IMR-90 (cell line): ENCODE measurements around the gene CLK2. TPM values are rescaled to one million over a fixed set of nuclear protein-coding genes. Genes with fewer than 3 reads are reported as not detected.

Source experiments
- ATAC-seq: fragments of 200-7000 bp; cut with Tn5 transposase; 2 replicates; pipeline ENCODE4 v1.9.1; 2020; ENCODE audit warnings: low read depth, mild to moderate bottlenecking, moderate library complexity
- BruUV-seq: library from RNA; stranded (reverse); fragments of 400-500 nt; replicated peaks from 2 replicates; lab custom pipeline; 2021; lab: Mats Ljungman, UMichigan
- CTCF ChIA-PET: fragments of 300-600 bp; formaldehyde crosslinking; extraction: SDS; loops from one replicate; lab custom pipeline; 2021; ENCODE audit warnings: antibody characterized with exemption; lab: Yijun Ruan, JAX
- POLR2A ChIA-PET: fragments of 300-600 bp; sonication (Branson Sonifier 250); formaldehyde crosslinking; loops from one replicate; lab custom pipeline; 2022; ENCODE audit warnings: antibody characterized with exemption; ENCODE audit not compliant: unreplicated experiment; lab: Charles Lee
- DNase-seq: peaks from one replicate; pipeline ENCODE4 v3.0.0; 2013
- H2AFZ ChIP-seq: replicated peaks from 2 replicates; pipeline ENCODE3; 2013; ENCODE audit warnings: low read length, mild to moderate bottlenecking; ENCODE audit not compliant: poor library complexity
- H2AK5ac ChIP-seq: 2 replicates; pipeline ENCODE4 v1.6.1; 2013; ENCODE audit warnings: low read depth, low read length, inconsistent platforms
- H2AK9ac ChIP-seq: replicated peaks from 2 replicates; pipeline ENCODE3; 2013; ENCODE audit warnings: mild to moderate bottlenecking, low read depth, low read length, moderate library complexity; ENCODE audit not compliant: poor library complexity
- H2BK120ac ChIP-seq: 2 replicates; pipeline ENCODE4 v1.6.1; 2013; ENCODE audit warnings: low read depth, low read length, inconsistent platforms
- H2BK15ac ChIP-seq: 3 replicates; pipeline ENCODE4 v1.6.1; 2013; ENCODE audit warnings: low read depth, low read length, inconsistent platforms
- H2BK20ac ChIP-seq: 2 replicates; pipeline ENCODE4 v1.6.1; 2013; ENCODE audit warnings: low read depth, mild to moderate bottlenecking, inconsistent platforms, low read length, moderate library complexity
- H2BK5ac ChIP-seq: 2 replicates; pipeline ENCODE4 v1.6.1; 2013; ENCODE audit warnings: mild to moderate bottlenecking, low read depth, low read length, inconsistent platforms; ENCODE audit not compliant: poor library complexity, severe bottlenecking
- H3K14ac ChIP-seq: replicated peaks from 2 replicates; pipeline ENCODE4 v1.6.1; 2013; ENCODE audit warnings: low read depth, low read length, inconsistent platforms
- H3K18ac ChIP-seq: 2 replicates; pipeline ENCODE4 v1.6.1; 2013; ENCODE audit warnings: low read depth, low read length, control low read depth
- H3K23ac ChIP-seq: 2 replicates; pipeline ENCODE4 v1.6.1; 2013; ENCODE audit warnings: low read depth, low read length, inconsistent platforms
- H3K27ac ChIP-seq: 2 replicates; pipeline ENCODE4 v1.5.1; 2013; ENCODE audit warnings: mild to moderate bottlenecking, control low read depth, low read length; ENCODE audit not compliant: insufficient read depth
- H3K27me3 ChIP-seq: 2 replicates; pipeline ENCODE4 v1.6.1; 2013; ENCODE audit warnings: low read length; ENCODE audit not compliant: control insufficient read depth, insufficient read depth
- H3K36me3 ChIP-seq: 2 replicates; pipeline ENCODE4 v1.6.1; 2013; ENCODE audit warnings: low read length, mixed read lengths; ENCODE audit not compliant: control insufficient read depth, insufficient read depth
- H3K4ac ChIP-seq: 2 replicates; pipeline ENCODE4 v1.6.1; 2013; ENCODE audit warnings: low read depth, low read length, inconsistent platforms
- H3K4me1 ChIP-seq: 2 replicates; pipeline ENCODE4 v1.6.1; 2013; ENCODE audit warnings: low read length, mixed read lengths; ENCODE audit not compliant: control insufficient read depth, insufficient read depth
- H3K4me2 ChIP-seq: 2 replicates; pipeline ENCODE4 v1.6.1; 2013; ENCODE audit warnings: low read depth, mild to moderate bottlenecking, control low read depth, low read length, moderate library complexity
- H3K4me3 ChIP-seq: 2 replicates; pipeline ENCODE4 v1.5.1; 2013; ENCODE audit warnings: low read depth, mild to moderate bottlenecking, control low read depth, low read length, moderate library complexity; ENCODE audit not compliant: insufficient read depth
- H3K56ac ChIP-seq: 2 replicates; pipeline ENCODE4 v1.6.1; 2013; ENCODE audit warnings: low read length, inconsistent platforms; ENCODE audit not compliant: insufficient read depth; ENCODE audit errors: extremely low read depth
- H3K79me1 ChIP-seq, 2 experiments: 2 replicates each; pipeline ENCODE4 v1.6.1; 2013; ENCODE audit warnings: low read length in 2 of 2, inconsistent platforms in 1 of 2, low read depth in 1 of 2
- H3K9ac ChIP-seq: 2 replicates; pipeline ENCODE4 v1.6.1; 2013; ENCODE audit warnings: low read depth, low read length, control low read depth
- H3K9me1 ChIP-seq: 2 replicates; pipeline ENCODE4 v1.6.1; 2013; ENCODE audit warnings: low read length, inconsistent platforms; ENCODE audit not compliant: insufficient read depth
- H3K9me3 ChIP-seq: 2 replicates; pipeline ENCODE4 v1.6.1; 2013; ENCODE audit warnings: low read length; ENCODE audit not compliant: control insufficient read depth, insufficient read depth
- H4K20me1 ChIP-seq: 2 replicates; pipeline ENCODE4 v1.6.1; 2013; ENCODE audit warnings: low read length, inconsistent platforms; ENCODE audit not compliant: insufficient read depth
- H4K5ac ChIP-seq: 2 replicates; pipeline ENCODE4 v1.6.1; 2013; ENCODE audit warnings: mild to moderate bottlenecking, low read depth, low read length, control low read depth
- H4K8ac ChIP-seq, 2 experiments: 2 replicates each; pipeline ENCODE4 v1.6.1; 2013; ENCODE audit warnings: low read depth in 2 of 2, low read length in 2 of 2, control low read depth in 1 of 2, inconsistent platforms in 1 of 2
- H4K91ac ChIP-seq: 2 replicates; pipeline ENCODE4 v1.6.1; 2013; ENCODE audit warnings: low read depth, low read length, inconsistent platforms; ENCODE audit not compliant: insufficient read depth
- BHLHE40 ChIP-seq: fragments of 150-350 bp; IDR thresholded peaks from 2 replicates; pipeline ENCODE4 v1.6.1; 2016; ENCODE audit warnings: mild to moderate bottlenecking, low read depth, low read length
- CEBPB ChIP-seq: IDR thresholded peaks from 2 replicates; pipeline ENCODE4 v1.6.1; 2012; ENCODE audit warnings: low read depth, low read length, improper control_type of control experiment
- CHD1 ChIP-seq: IDR thresholded peaks from 2 replicates; pipeline ENCODE4 v1.6.1; 2012; ENCODE audit warnings: low read depth, low read length, improper control_type of control experiment
- FOS ChIP-seq: fragments of 150-350 bp; IDR thresholded peaks from 2 replicates; pipeline ENCODE4 v1.6.1; 2016; ENCODE audit warnings: low read depth, low read length
- MAZ ChIP-seq: IDR thresholded peaks from 2 replicates; pipeline ENCODE4 v1.6.1; 2012; ENCODE audit warnings: low read depth, mild to moderate bottlenecking, low read length, improper control_type of control experiment, moderate library complexity, borderline replicate concordance
- MXI1 ChIP-seq: IDR thresholded peaks from 2 replicates; pipeline ENCODE4 v1.6.1; 2012; ENCODE audit warnings: low read depth, mild to moderate bottlenecking, low read length, moderate library complexity, borderline replicate concordance
- NFE2L2 ChIP-seq: fragments of 150-350 bp; IDR thresholded peaks from 2 replicates; pipeline ENCODE4 v1.6.1; 2016; ENCODE audit warnings: low read depth, mild to moderate bottlenecking, low read length
- RAD21 ChIP-seq: IDR thresholded peaks from 2 replicates; pipeline ENCODE4 v1.6.1; 2012; ENCODE audit warnings: low read length, improper control_type of control experiment
- RCOR1 ChIP-seq: IDR thresholded peaks from 2 replicates; pipeline ENCODE4 v1.6.1; 2012; ENCODE audit warnings: mild to moderate bottlenecking, low read length, improper control_type of control experiment; ENCODE audit not compliant: insufficient replicate concordance
- RFX5 ChIP-seq: IDR thresholded peaks from 2 replicates; pipeline ENCODE4 v1.8.0; 2012; ENCODE audit warnings: low read depth, mild to moderate bottlenecking, low read length, moderate library complexity
- USF2 ChIP-seq: fragments of 150-350 bp; IDR thresholded peaks from 2 replicates; pipeline ENCODE4 v1.6.1; 2017; ENCODE audit warnings: mild to moderate bottlenecking, antibody characterized with exemption, low read length, low read depth
- WGBS, 2 experiments: methylation state at CpG; one replicate each; pipeline versions ENCODE4 v1.1.5 to v1.1.7; 2013; ENCODE audit warnings: missing lambda C conversion rate in 2 of 2; ENCODE audit not compliant: insufficient read length in 1 of 2; ENCODE audit errors: extremely low coverage in 2 of 2; 5-methylcytosine and 5-hydroxymethylcytosine counted together
- dilution Hi-C: fragments of 300-500 bp; cut with HindIII; formaldehyde crosslinking; loops from one replicate; pipeline ENCODE4 v1.14.3; 2018; ENCODE audit warnings: low sequenced_read_pairs; ENCODE audit not compliant: unreplicated experiment
- in situ Hi-C: fragments of 300-500 bp; cut with MboI; formaldehyde crosslinking; loops from 3 replicates; pipeline ENCODE4 v1.14.3; 2019; ENCODE audit warnings: low sequenced_read_pairs, inconsistent platforms, mixed read lengths
- intact Hi-C: fragments of 100-400 bp; cut with micrococcal nuclease; formaldehyde crosslinking; loops from 2 replicates; pipeline ENCODE4 v1.10.0; 2022
- polyA plus RNA-seq, 3 experiments: library from polyadenylated mRNA; depleted of rRNA; stranded (reverse); fragments of >200 nt; gene quantifications; 2 replicates each; pipeline ENCODE4 v1.2.3, GENCODE V29; 2012; ENCODE audit warnings: low replicate concordance in 1 of 3
- total RNA-seq: library from RNA; depleted of rRNA; stranded (reverse); fragments of >200 nt; gene quantifications from 2 replicates; pipeline ENCODE4 v1.2.3, GENCODE V29; 2012

The CLK2 gene
- total and polyA plus RNA-seq, 2 of the 4 experiments (the other 2 are of a cell fraction): 19.7 to 61.2 TPM

GRCh38 chr1:155305881-155306391 is 32.6 kb upstream of the CLK2 start:
- H3K4me2 ChIP-seq: no peak overlapping the region
- DNase-seq (no peak), ATAC-seq (no peak)
- peak overlapping the region; percentile 42 for H2AK9ac ChIP-seq
- H2AK5ac ChIP-seq: no peak overlapping the region
- no peak overlapping the region for H3K18ac ChIP-seq
- no peak overlapping the region for H3K9ac ChIP-seq
- H2BK15ac ChIP-seq: no peak overlapping the region
- H2BK5ac ChIP-seq: no peak overlapping the region
- no peaks in the 10 kb centered on the region for H4K20me1 ChIP-seq
- peak overlapping the region; percentile 51; the same call in 1 of the 2 replicates for H3K4ac ChIP-seq
- H2AFZ ChIP-seq: peak overlapping the region; percentile 72
- H4K5ac ChIP-seq: no peak overlapping the region
- no peak overlapping the region for H3K56ac ChIP-seq
- no peak overlapping the region for H4K91ac ChIP-seq
- H3K4me3 ChIP-seq: no peak overlapping the region
- no peaks in the 10 kb centered on the region for H3K9me3 ChIP-seq
- WGBS, 2 experiments: 20% methylated on average over 1 of the region's 7 CpGs; no CpG with 5 or more reads in 1 of the 2 experiments
- H3K14ac ChIP-seq: no peak overlapping the region
- POLR2A ChIA-PET: no interaction called here
- H3K27me3 ChIP-seq: peaks cover 2% of the 10 kb centered on the region; the same call in 1 of the 2 replicates
- H3K79me1 ChIP-seq: peaks cover 4 to 20% of the 10 kb centered on the region in 2 experiments; a peak in 3 of 4 replicates
- H2BK120ac ChIP-seq: no peak overlapping the region
- no TSS peak for BruUV-seq
- intact Hi-C loops (loop anchor here (5.0 kb wide), 1 partner anchor 44 kb away; the partner anchor contains the start of gene SCAMP3), dilution Hi-C loops (no loop called here), in situ Hi-C loops (no loop called here)
- peaks cover 4% of the 10 kb centered on the region for H3K4me1 ChIP-seq
- no peaks in the 10 kb centered on the region for H3K36me3 ChIP-seq
- H3K27ac ChIP-seq: no peak overlapping the region
- H3K23ac ChIP-seq: no peak overlapping the region; the same call in 1 of the 2 replicates
- no peak overlapping the region for H2BK20ac ChIP-seq
- H4K8ac ChIP-seq: no peak overlapping the region
- H3K9me1 ChIP-seq: peaks cover 7% of the 10 kb centered on the region; the same call in 1 of the 2 replicates
- CTCF ChIA-PET: no interaction called here
- TF ChIP-seq CHD1: no peak
- TF ChIP-seq BHLHE40: no peak
- no peak for TF ChIP-seq RCOR1
- no peak for TF ChIP-seq RFX5
- no peak for TF ChIP-seq USF2
- no peak for TF ChIP-seq CEBPB
- no peak for TF ChIP-seq MXI1
- TF ChIP-seq FOS: no peak
- no peak for TF ChIP-seq NFE2L2
- no peak for TF ChIP-seq RAD21
- TF ChIP-seq MAZ: no peak
